Endothelial cell of umbilical vein (primary cell): ENCODE data around the gene SWI5. TPM values are rescaled to one million over a fixed set of nuclear protein-coding genes. Genes with fewer than 3 reads are reported as not detected.

ENCODE experiments used
- BruUV-seq: library from RNA; stranded (reverse); fragments of 400-500 nt; replicated peaks from 2 replicates; lab custom pipeline; 2021; lab: Mats Ljungman, UMichigan
- CTCF ChIA-PET: fragments of 300-600, 350-600 bp; sonication (Branson Sonifier 250); formaldehyde crosslinking; loops from one replicate; lab custom pipeline; 2021; ENCODE audit warnings: antibody characterized with exemption, inconsistent platforms; lab: Charles Lee
- POLR2A ChIA-PET: fragments of 300-600, 350-600 bp; sonication (Branson Sonifier 250); formaldehyde crosslinking; loops from one replicate; lab custom pipeline; 2021; ENCODE audit warnings: antibody characterized with exemption, inconsistent platforms; lab: Charles Lee
- DNase-seq: peaks from one replicate; pipeline ENCODE4 v3.0.0-alpha.2; 2011; ENCODE audit warnings: low read depth, low spot score
- FAIRE-seq: peaks from 2 replicates; lab custom pipeline; 2011; peaks lifted over from hg19 to GRCh38; lab: Jason Lieb, UNC
- H2AFZ ChIP-seq: 2 replicates; pipeline ENCODE4 v1.6.0; 2012; ENCODE audit warnings: low read depth, low read length, control low read depth, inconsistent platforms
- H3K27ac ChIP-seq: 2 replicates; pipeline ENCODE4 v1.5.1; 2011; ENCODE audit warnings: low read depth, mild to moderate bottlenecking, control low read depth, low read length, moderate library complexity; ENCODE audit not compliant: insufficient read depth
- H3K27me3 ChIP-seq, 2 experiments: 2 replicates each; pipeline versions ENCODE4 v1.6.0 to v1.6.1; 2011; ENCODE audit warnings: low read length in 2 of 2, mixed read lengths in 1 of 2; ENCODE audit not compliant: control insufficient read depth in 2 of 2, insufficient read depth in 2 of 2
- H3K36me3 ChIP-seq, 2 experiments: 2 replicates in 1 of 2; 3 replicates in 1 of 2; pipeline ENCODE4 v1.5.1; 2011; ENCODE audit warnings: low read length in 2 of 2, mild to moderate bottlenecking in 1 of 2, moderate library complexity in 1 of 2; ENCODE audit not compliant: control insufficient read depth in 2 of 2, insufficient read depth in 2 of 2; ENCODE audit errors: extremely low read depth in 1 of 2
- H3K4me1 ChIP-seq: 3 replicates; pipeline ENCODE4 v1.5.1; 2011; ENCODE audit warnings: mild to moderate bottlenecking, low read length; ENCODE audit not compliant: control insufficient read depth, insufficient read depth; ENCODE audit errors: extremely low read depth
- H3K4me2 ChIP-seq: 2 replicates; pipeline ENCODE4 v1.6.1; 2011; ENCODE audit warnings: low read length, control low read depth, mixed read lengths; ENCODE audit not compliant: insufficient read depth
- H3K4me3 ChIP-seq, 3 experiments: fragments of 200-600 bp in 1 of 3; sonication (generic), shearing (Covaris generic) in 1 of 3; replicated peaks in 1 of 3; 2 replicates each; pipeline ENCODE4 v1.5.1; 2011 to 2016; ENCODE audit warnings: control low read depth in 3 of 3, low read length in 3 of 3, mild to moderate bottlenecking in 2 of 3, inconsistent platforms in 1 of 3, low read depth in 1 of 3, moderate library complexity in 1 of 3; ENCODE audit not compliant: insufficient read depth in 1 of 3
- H3K79me2 ChIP-seq: 2 replicates; pipeline ENCODE4 v1.6.0; 2012; ENCODE audit warnings: low read length, inconsistent platforms; ENCODE audit not compliant: control insufficient read depth, insufficient read depth
- H3K9ac ChIP-seq: replicated peaks from 2 replicates; pipeline ENCODE3; 2011; ENCODE audit warnings: low read length, control low read depth; ENCODE audit not compliant: insufficient read depth; ENCODE audit errors: extremely low read depth
- H3K9me1 ChIP-seq: replicated peaks from 3 replicates; pipeline ENCODE4 v1.6.0; 2011; ENCODE audit warnings: mild to moderate bottlenecking, low read length; ENCODE audit not compliant: control insufficient read depth, insufficient read depth; ENCODE audit errors: extremely low read depth
- H3K9me3 ChIP-seq: replicated peaks from 2 replicates; pipeline ENCODE4 v1.5.1; 2012; ENCODE audit warnings: low read length, inconsistent platforms; ENCODE audit not compliant: control insufficient read depth, insufficient read depth
- H4K20me1 ChIP-seq: replicated peaks from 2 replicates; pipeline ENCODE3; 2011; ENCODE audit warnings: mild to moderate bottlenecking, low read length; ENCODE audit not compliant: control insufficient read depth, insufficient read depth; ENCODE audit errors: extremely low read depth
- EZH2 ChIP-seq: IDR thresholded peaks from 2 replicates; pipeline ENCODE4 v1.6.1; 2012; ENCODE audit warnings: borderline replicate concordance, low read depth, mild to moderate bottlenecking, moderate library complexity, low read length, inconsistent platforms; ENCODE audit not compliant: severe bottlenecking
- GATA2 ChIP-seq: IDR thresholded peaks from 2 replicates; pipeline ENCODE4 v1.7.0; 2011; ENCODE audit warnings: low read depth, mild to moderate bottlenecking, moderate library complexity, mixed read lengths, low read length; ENCODE audit not compliant: insufficient read length, insufficient read depth
- JUN ChIP-seq: IDR thresholded peaks from 2 replicates; pipeline ENCODE4 v1.6.1; 2011; ENCODE audit warnings: borderline replicate concordance, low read depth; ENCODE audit not compliant: insufficient read length, insufficient read depth
- MYC ChIP-seq: IDR thresholded peaks from one replicate; pipeline ENCODE4 v1.6.1; 2011; ENCODE audit warnings: mild to moderate bottlenecking, low read depth, low read length
- POLR2AphosphoS5 ChIP-seq: IDR thresholded peaks from 2 replicates; pipeline ENCODE4 v1.6.1; 2012; ENCODE audit warnings: low read depth, mild to moderate bottlenecking, control low read depth, low read length, moderate library complexity; ENCODE audit not compliant: insufficient read depth
- dilution Hi-C: fragments of 300-500 bp; cut with MboI; formaldehyde crosslinking; loops from one replicate; pipeline ENCODE4 v1.15.0; 2019; ENCODE audit warnings: low sequenced_read_pairs; ENCODE audit not compliant: extremely low pct_ligation_motif_present
- intact Hi-C: fragments of 100-400 bp; cut with micrococcal nuclease; formaldehyde crosslinking; loops from one replicate; pipeline ENCODE4 v1.10.0; 2022
- polyA plus RNA-seq, 4 experiments: library from polyadenylated mRNA; depleted of rRNA in 3 of 4; stranded (reverse) in 3 of 4; unstranded in 1 of 4; fragments of >200 nt; gene quantifications; 2 replicates each; pipeline versions ENCODE4 v1.2.1 to v1.2.3, GENCODE V29; 2011 to 2012; ENCODE audit warnings: missing spikeins in 1 of 4
- total RNA-seq: library from RNA; stranded (reverse); gene quantifications from 2 replicates; pipeline ENCODE4 v1.2.3, GENCODE V29; 2021
- TF ChIP-seq, protein P1 (sequence below): IDR thresholded peaks from 2 replicates; pipeline ENCODE4 v1.6.1; 2011; ENCODE audit not compliant: insufficient read depth, insufficient read length
- TF ChIP-seq, protein P2 (sequence below), 2 donors: IDR thresholded peaks; 1 replicate in 1 of 2; 2 replicates in 1 of 2; pipeline ENCODE4 v1.5.1; 2011; ENCODE audit warnings: low read length in 2 of 2, mild to moderate bottlenecking in 2 of 2, moderate library complexity in 2 of 2, control low read depth in 1 of 2, inconsistent platforms in 1 of 2, low read depth in 1 of 2; ENCODE audit not compliant: insufficient read depth in 1 of 2; ENCODE audit errors: extremely low read depth in 1 of 2

The SWI5 gene
- total and polyA plus RNA-seq, 2 donors (not counting 3 experiments of a cell fraction or from before 2014, with no cell fraction given), result 21.2 to 58.0 TPM

DNA sequence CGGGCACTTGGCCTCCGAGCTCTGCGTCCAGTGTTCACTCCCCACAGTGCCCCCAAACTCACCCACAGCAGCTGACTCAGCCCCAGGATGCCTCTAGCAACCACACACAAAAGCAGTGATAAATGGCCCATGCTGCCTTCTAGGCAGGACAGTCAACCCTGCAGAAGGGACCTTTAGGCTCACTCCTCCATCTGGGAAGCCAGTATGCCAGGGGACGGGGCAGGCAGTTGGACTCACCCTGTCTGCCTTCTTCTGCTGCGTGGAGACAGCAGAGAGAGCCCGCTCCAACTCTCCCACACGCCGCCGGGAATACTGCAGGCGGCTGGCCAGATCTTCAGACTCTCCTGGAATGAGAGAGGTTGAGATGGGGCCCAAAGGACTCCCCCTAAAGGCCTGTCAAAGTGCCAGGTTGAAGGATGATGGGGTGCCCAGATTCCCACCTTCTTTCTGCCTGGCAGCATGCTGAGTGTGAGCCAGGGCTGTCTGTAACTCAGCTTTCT is 10.7 kb upstream of the SWI5 start:
- peaks cover 6 to 57% of the 10 kb centered on the region in 2 experiments for H3K36me3 ChIP-seq
- H3K79me2 ChIP-seq, result no peaks in the 10 kb centered on the region
- H3K9me1 ChIP-seq, result no peaks in the 10 kb centered on the region
- H3K9me3 ChIP-seq, result no peaks in the 10 kb centered on the region
- TF ChIP-seq POLR2AphosphoS5 (no peak), JUN (no peak), GATA2 (no peak), MYC (no peak), EZH2 (no peak)
- TF ChIP-seq, protein P1, sequence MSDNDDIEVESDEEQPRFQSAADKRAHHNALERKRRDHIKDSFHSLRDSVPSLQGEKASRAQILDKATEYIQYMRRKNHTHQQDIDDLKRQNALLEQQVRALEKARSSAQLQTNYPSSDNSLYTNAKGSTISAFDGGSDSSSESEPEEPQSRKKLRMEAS, result no peak
- TF ChIP-seq, protein P2, sequence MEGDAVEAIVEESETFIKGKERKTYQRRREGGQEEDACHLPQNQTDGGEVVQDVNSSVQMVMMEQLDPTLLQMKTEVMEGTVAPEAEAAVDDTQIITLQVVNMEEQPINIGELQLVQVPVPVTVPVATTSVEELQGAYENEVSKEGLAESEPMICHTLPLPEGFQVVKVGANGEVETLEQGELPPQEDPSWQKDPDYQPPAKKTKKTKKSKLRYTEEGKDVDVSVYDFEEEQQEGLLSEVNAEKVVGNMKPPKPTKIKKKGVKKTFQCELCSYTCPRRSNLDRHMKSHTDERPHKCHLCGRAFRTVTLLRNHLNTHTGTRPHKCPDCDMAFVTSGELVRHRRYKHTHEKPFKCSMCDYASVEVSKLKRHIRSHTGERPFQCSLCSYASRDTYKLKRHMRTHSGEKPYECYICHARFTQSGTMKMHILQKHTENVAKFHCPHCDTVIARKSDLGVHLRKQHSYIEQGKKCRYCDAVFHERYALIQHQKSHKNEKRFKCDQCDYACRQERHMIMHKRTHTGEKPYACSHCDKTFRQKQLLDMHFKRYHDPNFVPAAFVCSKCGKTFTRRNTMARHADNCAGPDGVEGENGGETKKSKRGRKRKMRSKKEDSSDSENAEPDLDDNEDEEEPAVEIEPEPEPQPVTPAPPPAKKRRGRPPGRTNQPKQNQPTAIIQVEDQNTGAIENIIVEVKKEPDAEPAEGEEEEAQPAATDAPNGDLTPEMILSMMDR (IDR thresholded peaks at IDR 0.05; ENCODE audit: extremely low read depth in 1 of 2, insufficient read depth in 1 of 2, low read depth in 1 of 2, low read length in 2 of 2), result no peak
- no peaks in the 10 kb centered on the region for H4K20me1 ChIP-seq
- POLR2A ChIA-PET, result no interaction called here
- no peak overlapping the region for H3K4me3 ChIP-seq
- no peaks in the 10 kb centered on the region for H3K27me3 ChIP-seq
- intact Hi-C loops (no loop called here), dilution Hi-C loops (no loop called here)
- H3K4me2 ChIP-seq, result no peak overlapping the region
- FAIRE-seq (no peak), DNase-seq (no peak)
- no peak overlapping the region for H3K9ac ChIP-seq
- no peak overlapping the region for H2AFZ ChIP-seq
- CTCF ChIA-PET, result interaction anchor here (1.8 kb wide), 1 partner anchor 10 kb away, joined by 6 read pairs; no protein-coding TSS in a partner anchor
- H3K27ac ChIP-seq, result no peak overlapping the region
- no peaks in the 10 kb centered on the region for H3K4me1 ChIP-seq
- BruUV-seq, result no TSS peak
